ENCODE data around the gene OR4D2.
"Not testable (repeated sequence)": the region's sequence is repeated elsewhere in the genome, so short reads cannot be mapped to it uniquely, and the experiment has no call there.

Gene OR4D2

DNA sequence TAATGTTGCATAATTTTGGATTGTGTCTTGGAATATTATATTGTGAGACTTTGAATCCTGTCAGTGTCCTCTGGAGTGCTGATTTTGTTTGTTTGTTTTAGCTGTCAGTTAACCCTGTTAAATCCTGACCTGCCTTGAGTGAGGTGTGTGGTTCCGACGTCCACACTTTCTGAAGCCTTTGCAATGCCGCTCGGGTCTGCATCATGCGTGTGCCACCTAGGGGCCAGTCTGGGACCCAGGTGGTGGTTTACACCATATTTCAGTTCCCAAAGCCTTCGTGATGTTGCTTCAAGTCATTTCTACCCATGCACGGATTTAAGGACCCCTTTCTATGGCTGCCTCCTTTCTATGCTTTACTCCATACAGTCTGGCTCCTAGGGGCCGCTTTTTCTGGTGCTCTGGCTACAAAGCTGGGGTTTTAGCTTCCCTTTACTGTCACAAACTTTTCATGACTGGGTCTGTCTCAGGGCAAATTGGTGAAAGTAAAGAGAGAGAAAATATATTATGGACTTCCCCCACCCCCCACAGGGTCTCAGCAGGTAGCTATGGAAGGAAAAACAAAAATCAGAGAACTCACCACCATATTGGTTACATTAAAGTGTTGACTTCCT lies 30.0 kb upstream of the OR4D2 start:
- TF ChIP-seq L3MBTL2 (conservative IDR thresholded peaks at IDR 0.05): no peak
- TF ChIP-seq FOXM1 (IDR thresholded peaks at IDR 0.05; ENCODE audit: borderline replicate concordance): no peak
- TF ChIP-seq FOXK2 (IDR thresholded peaks at IDR 0.05): no peak
- TF ChIP-seq FOXA1 (IDR thresholded peaks at IDR 0.05): no peak
- TF ChIP-seq PKNOX1 (IDR thresholded peaks at IDR 0.05): peak; percentile 29; the same call in 1 of the 2 replicates
- ChIA-PET POLR2A (interaction anchor here (1.3 kb wide), 1 partner anchor 129 kb away, joined by 3 read pairs; the partner anchor contains the start of gene SRSF1), CTCF (interaction anchor here (0.6 to 1.8 kb wide), 5 partner anchors 12 to 492 kb away, joined by 3 to 6 read pairs (median 4); no protein-coding TSS in a partner anchor)
- peak; percentile 69 for DNase-seq (ENCODE audit: extremely low spot score)

- ChIA-PET CTCF (no interaction called here), POLR2A (no interaction called here)
- no peak for TF ChIP-seq TARDBP (IDR thresholded peaks at IDR 0.05)
- TF ChIP-seq SUZ12 (IDR thresholded peaks at IDR 0.05): no peak
- TF ChIP-seq NFRKB (IDR thresholded peaks at IDR 0.05): no peak
- no peak for TF ChIP-seq PKNOX1 (IDR thresholded peaks at IDR 0.05)
- no peak for TF ChIP-seq FOXM1 (IDR thresholded peaks at IDR 0.05; ENCODE audit: borderline replicate concordance)
- no peak for TF ChIP-seq HDGF (IDR thresholded peaks at IDR 0.05; ENCODE audit: borderline replicate concordance)
- TF ChIP-seq LEF1 (IDR thresholded peaks at IDR 0.05; ENCODE audit: borderline replicate concordance): no peak
- no peak for TF ChIP-seq L3MBTL2 (conservative IDR thresholded peaks at IDR 0.05)
- TF ChIP-seq FOXA1 (IDR thresholded peaks at IDR 0.05): no peak
- TF ChIP-seq BHLHE40 (IDR thresholded peaks at IDR 0.05; ENCODE audit: borderline replicate concordance): no peak
- TF ChIP-seq CTBP1 (IDR thresholded peaks at IDR 0.05; ENCODE audit: borderline replicate concordance): no peak
- no peak for DNase-seq (ENCODE audit: extremely low spot score)
These were observed 25.3 kb upstream of the OR4D2 start for GRCh38 chr17:58141505-58141904.

- CTCF ChIA-PET; DNase-seq (ENCODE audit: extremely low spot score); POLR2A ChIA-PET: not testable (repeated sequence)
These were observed 23.4 kb upstream of the OR4D2 start for GRCh38 chr17:58143335-58143734.

DNA sequence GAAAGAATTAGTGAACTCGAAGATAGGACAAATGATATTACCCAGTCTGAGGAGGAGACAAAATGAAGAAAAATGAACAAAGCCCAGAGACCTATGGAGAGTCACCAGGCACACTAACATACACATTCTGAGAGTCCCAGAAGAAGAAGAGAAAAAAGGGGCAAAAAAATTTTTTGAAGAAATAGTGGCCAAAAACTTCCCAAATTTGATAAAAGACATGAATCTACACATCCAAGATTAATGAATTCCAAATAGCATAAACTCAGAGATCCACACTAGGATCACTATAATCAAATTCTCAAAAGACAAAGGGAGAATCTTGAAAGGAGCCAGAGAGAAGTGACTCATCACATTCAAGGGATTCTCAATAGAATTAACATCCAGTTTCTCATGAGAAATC lies 22.0 kb upstream of the OR4D2 start:
- ChIA-PET CTCF (no interaction called here), POLR2A (no interaction called here)
- TF ChIP-seq SUZ12 (IDR thresholded peaks at IDR 0.05) (no peak), FOXM1 (IDR thresholded peaks at IDR 0.05; ENCODE audit: borderline replicate concordance) (no peak), NFRKB (IDR thresholded peaks at IDR 0.05) (no peak), TARDBP (IDR thresholded peaks at IDR 0.05) (no peak), SP1 (IDR thresholded peaks at IDR 0.05) (no peak), L3MBTL2 (conservative IDR thresholded peaks at IDR 0.05) (no peak), FOXA1 (IDR thresholded peaks at IDR 0.05) (no peak), HDGF (IDR thresholded peaks at IDR 0.05; ENCODE audit: borderline replicate concordance) (no peak), ELF4 (IDR thresholded peaks at IDR 0.05) (no peak), CTBP1 (IDR thresholded peaks at IDR 0.05; ENCODE audit: borderline replicate concordance) (no peak), BHLHE40 (IDR thresholded peaks at IDR 0.05; ENCODE audit: borderline replicate concordance) (no peak), FOXK2 (IDR thresholded peaks at IDR 0.05) (no peak), ARNT (IDR thresholded peaks at IDR 0.05) (no peak), PKNOX1 (IDR thresholded peaks at IDR 0.05) (no peak), LEF1 (IDR thresholded peaks at IDR 0.05; ENCODE audit: borderline replicate concordance) (no peak), ZNF384 (IDR thresholded peaks at IDR 0.05) (no peak)
- no peak for DNase-seq (ENCODE audit: extremely low spot score)

GRCh38 chr17:58147930-58148434 lies 18.8 kb upstream of the OR4D2 start, which contains the start of gene OR4D1:
OR4D1 (plus strand) TSS chr17:58148384; CDS start chr17:58155154, 6,770 bp downstream.
- POLR2A ChIA-PET: no interaction called here

More at GRCh38 chr17:58147930-58148434, 18.8 kb upstream of the OR4D2 start, which contains the start of gene OR4D1:
- DNase-seq (ENCODE audit: extremely low spot score): no peak
- TF ChIP-seq PKNOX1 (IDR thresholded peaks at IDR 0.05) (no peak), FOXA1 (IDR thresholded peaks at IDR 0.05) (no peak), HDGF (IDR thresholded peaks at IDR 0.05; ENCODE audit: borderline replicate concordance) (no peak), BHLHE40 (IDR thresholded peaks at IDR 0.05; ENCODE audit: borderline replicate concordance) (no peak), L3MBTL2 (conservative IDR thresholded peaks at IDR 0.05) (no peak), ELF4 (IDR thresholded peaks at IDR 0.05) (no peak), FOXM1 (IDR thresholded peaks at IDR 0.05; ENCODE audit: borderline replicate concordance) (no peak), ARNT (IDR thresholded peaks at IDR 0.05) (no peak), FOXK2 (IDR thresholded peaks at IDR 0.05) (no peak), LEF1 (IDR thresholded peaks at IDR 0.05; ENCODE audit: borderline replicate concordance) (no peak), TARDBP (IDR thresholded peaks at IDR 0.05) (no peak)
- CTCF ChIA-PET: interaction anchor here (0.7 to 1.0 kb wide), 2 partner anchors 51 to 88 kb away, joined by 3 read pairs; no protein-coding TSS in a partner anchor

Measured in HEK293T (cell line).